ENCODE results near the gene OR52B4. TPM values are rescaled to one million over a fixed set of nuclear protein-coding genes. Genes with fewer than 3 reads are reported as not detected.
A peak's percentile ranks its signal among the peaks of the same experiment; 100 is the strongest.
"Not testable (repeated sequence)": the region's sequence is repeated elsewhere in the genome, so short reads cannot be mapped to it uniquely, and the experiment has no call there.

The OR52B4 gene
- polyA plus RNA-seq (2012; ENCODE audit: missing spikeins) = not detected

DNA sequence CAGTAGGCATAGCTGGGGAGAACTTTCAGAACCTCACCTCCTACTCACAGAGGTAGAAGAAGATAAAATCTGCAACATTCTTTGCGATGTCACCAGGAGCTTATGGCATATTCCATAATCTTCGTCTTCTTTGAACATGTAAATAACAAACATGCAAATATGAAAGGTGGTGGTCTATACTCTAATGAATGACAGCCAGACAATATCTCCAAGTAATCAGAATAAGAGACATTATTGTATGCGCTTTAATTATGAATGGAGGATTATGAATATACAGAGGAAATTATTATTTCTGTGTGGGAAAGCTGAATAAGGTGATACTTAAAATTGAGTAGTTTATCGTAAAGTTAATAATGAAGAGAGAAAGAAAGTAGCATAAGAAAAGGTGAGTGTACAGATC is at the start of gene OR52B4:
OR52B4 (minus strand) TSS at position 101 of the 400 bp plus-strand sequence; CDS start at position 10, 91 bp downstream.
- TF ChIP-seq TAF1 (IDR thresholded peaks at IDR 0.05; ENCODE audit: borderline replicate concordance, low read depth, low read length) (no peak), POLR2A (IDR thresholded peaks at IDR 0.05; ENCODE audit: low read depth, low read length) (no peak), POLR2AphosphoS5 (IDR thresholded peaks at IDR 0.05; ENCODE audit: low read depth, low read length) (no peak)
- DNase-seq (ENCODE audit: insufficient read length) (no peak), FAIRE-seq (no peak)

DNA sequence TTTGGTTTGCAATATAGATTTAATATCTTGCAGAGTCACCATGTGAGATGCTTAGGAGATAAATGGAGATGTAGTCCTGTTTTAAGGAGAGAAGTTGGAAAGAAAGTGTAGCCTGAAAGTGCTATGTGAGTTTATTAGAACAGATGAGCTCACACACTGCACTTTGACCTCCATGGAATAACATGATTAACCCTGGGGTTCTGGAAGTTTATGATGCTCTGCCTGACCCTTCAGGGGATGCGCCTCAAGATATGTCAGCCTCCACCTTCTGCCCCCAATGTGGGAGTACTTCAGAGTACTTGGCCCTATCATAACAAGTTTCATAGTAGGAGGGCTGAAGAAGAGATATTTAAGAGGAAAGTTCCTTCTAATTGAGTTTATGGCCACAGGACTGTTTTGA is 48.6 kb upstream of the OR52B4 start:
- FAIRE-seq = no peak
- TF ChIP-seq POLR2AphosphoS5 (IDR thresholded peaks at IDR 0.05; ENCODE audit: low read depth, low read length) (no peak), TAF1 (IDR thresholded peaks at IDR 0.05; ENCODE audit: borderline replicate concordance, low read depth, low read length) (no peak), POLR2A (IDR thresholded peaks at IDR 0.05; ENCODE audit: low read depth, low read length) (no peak)
- no peak for DNase-seq (ENCODE audit: insufficient read length)

DNA sequence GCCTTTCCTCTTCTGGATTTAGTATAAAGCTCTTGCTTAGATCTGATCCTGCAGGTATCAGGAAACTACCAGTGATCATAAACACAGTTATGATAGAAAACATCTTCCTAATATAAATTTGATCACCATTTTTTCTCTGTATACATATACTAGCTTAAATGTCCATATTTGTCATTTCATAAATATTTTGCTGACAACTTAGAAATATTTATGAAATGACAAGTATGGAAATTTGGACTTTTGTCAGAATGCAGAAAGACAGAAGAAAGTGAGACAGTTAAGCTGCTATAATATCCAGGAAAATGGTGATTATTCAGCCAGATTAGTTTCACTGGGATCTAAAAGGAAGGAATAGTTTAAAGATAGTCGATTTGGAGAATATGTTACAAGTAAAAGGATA is 48.1 kb upstream of the OR52B4 start:
- no peak for TF ChIP-seq POLR2AphosphoS5 (IDR thresholded peaks at IDR 0.05; ENCODE audit: low read depth, low read length)
- no peak for TF ChIP-seq TAF1 (IDR thresholded peaks at IDR 0.05; ENCODE audit: borderline replicate concordance, low read depth, low read length)
- TF ChIP-seq POLR2A (IDR thresholded peaks at IDR 0.05; ENCODE audit: low read depth, low read length) = no peak
- FAIRE-seq = no peak
- DNase-seq (ENCODE audit: insufficient read length) = no peak

DNA sequence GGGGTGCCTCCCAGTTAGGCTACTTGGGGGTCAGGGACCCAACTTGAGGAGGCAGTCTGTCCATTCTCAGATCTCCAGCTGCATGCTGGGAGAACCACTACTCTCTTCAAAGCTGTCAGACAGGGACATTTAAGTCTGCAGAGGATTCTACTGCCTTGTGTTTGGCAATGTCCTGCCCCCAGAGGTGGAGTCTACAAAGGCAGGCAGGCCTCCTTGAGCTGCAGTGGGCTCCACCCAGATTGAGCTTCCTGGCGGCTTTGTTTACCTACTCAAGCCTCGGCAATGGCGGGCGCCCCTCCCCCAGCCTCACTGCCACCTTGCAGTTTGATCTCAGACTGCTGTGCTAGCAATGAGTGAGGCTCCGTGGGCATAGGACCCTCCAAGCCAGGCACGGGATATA is 38.0 kb upstream of the OR52B4 start:
- not testable (repeated sequence) for DNase-seq (ENCODE audit: insufficient read length); FAIRE-seq

- no peak for DNase-seq (ENCODE audit: insufficient read length)
- FAIRE-seq = no peak
- TF ChIP-seq POLR2AphosphoS5 (IDR thresholded peaks at IDR 0.05; ENCODE audit: low read depth, low read length) (no peak), TAF1 (IDR thresholded peaks at IDR 0.05; ENCODE audit: borderline replicate concordance, low read depth, low read length) (no peak), POLR2A (IDR thresholded peaks at IDR 0.05; ENCODE audit: low read depth, low read length) (no peak)
Measured at GRCh38 chr11:4393858-4394223, 25.7 kb upstream of the OR52B4 start.

DNA sequence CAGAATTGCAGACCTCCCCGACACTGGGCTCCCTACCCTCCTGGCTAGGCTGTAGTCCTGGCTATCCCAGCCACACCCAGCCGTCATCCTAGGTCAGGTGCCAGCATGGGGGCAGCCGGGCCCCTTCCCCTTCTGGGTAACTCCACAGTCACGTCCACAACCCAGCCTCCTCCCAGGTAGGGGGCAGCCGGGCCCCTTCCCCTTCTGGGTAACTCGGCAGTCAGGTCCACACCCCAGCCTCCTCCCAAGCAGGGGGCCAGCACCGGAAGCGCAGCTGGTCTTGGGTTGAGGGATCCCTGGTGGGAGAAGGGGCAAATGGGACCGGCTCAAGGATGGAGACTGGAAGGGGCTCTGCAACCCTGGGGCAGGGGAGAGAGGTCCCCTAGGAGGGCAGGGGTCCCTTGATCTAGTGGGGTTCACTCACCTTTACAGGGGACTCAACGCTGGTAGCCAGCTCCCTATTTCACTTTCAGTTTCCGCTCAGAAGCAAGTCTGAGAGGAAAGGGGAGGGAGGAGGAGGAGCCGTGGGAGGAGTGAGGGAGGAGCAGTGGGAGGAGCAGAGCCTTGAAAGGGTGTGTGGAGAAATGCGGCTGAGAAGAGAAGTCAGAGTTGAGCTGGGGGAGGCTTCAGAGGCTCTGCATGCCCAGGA is 25.1 kb upstream of the OR52B4 start, which contains the start of gene TRIM21:
TRIM21 (minus strand) TSS at position 494 of the 649 bp plus-strand sequence. CDS start 3,293 bp downstream, outside the sequence.
- FAIRE-seq = peak; percentile 98
- peak; percentile 53 for DNase-seq (ENCODE audit: insufficient read length)
- TF ChIP-seq POLR2A (IDR thresholded peaks at IDR 0.05; ENCODE audit: low read depth, low read length) (peak; percentile 65), POLR2AphosphoS5 (IDR thresholded peaks at IDR 0.05; ENCODE audit: low read depth, low read length) (peak; percentile 54; the same call in 1 of the 2 replicates), TAF1 (IDR thresholded peaks at IDR 0.05; ENCODE audit: borderline replicate concordance, low read depth, low read length) (0 out of 2 replicates have a peak, but pooled peaks have one; percentile 44)

GRCh38 chr11:4388221-4388620 is 20.0 kb upstream of the OR52B4 start:
- DNase-seq (ENCODE audit: insufficient read length) = no peak
- no peak for TF ChIP-seq TAF1 (IDR thresholded peaks at IDR 0.05; ENCODE audit: borderline replicate concordance, low read depth, low read length)
- TF ChIP-seq POLR2A (IDR thresholded peaks at IDR 0.05; ENCODE audit: low read depth, low read length) = no peak
- no peak for TF ChIP-seq POLR2AphosphoS5 (IDR thresholded peaks at IDR 0.05; ENCODE audit: low read depth, low read length)
- no peak for FAIRE-seq

- FAIRE-seq = no peak
- DNase-seq (ENCODE audit: insufficient read length) = no peak
- no peak for TF ChIP-seq POLR2AphosphoS5 (IDR thresholded peaks at IDR 0.05; ENCODE audit: low read depth, low read length)
- TF ChIP-seq POLR2A (IDR thresholded peaks at IDR 0.05; ENCODE audit: low read depth, low read length) = no peak
- TF ChIP-seq TAF1 (IDR thresholded peaks at IDR 0.05; ENCODE audit: borderline replicate concordance, low read depth, low read length) = no peak
Measured at GRCh38 chr11:4385978-4386740, 18.0 kb upstream of the OR52B4 start.

DNA sequence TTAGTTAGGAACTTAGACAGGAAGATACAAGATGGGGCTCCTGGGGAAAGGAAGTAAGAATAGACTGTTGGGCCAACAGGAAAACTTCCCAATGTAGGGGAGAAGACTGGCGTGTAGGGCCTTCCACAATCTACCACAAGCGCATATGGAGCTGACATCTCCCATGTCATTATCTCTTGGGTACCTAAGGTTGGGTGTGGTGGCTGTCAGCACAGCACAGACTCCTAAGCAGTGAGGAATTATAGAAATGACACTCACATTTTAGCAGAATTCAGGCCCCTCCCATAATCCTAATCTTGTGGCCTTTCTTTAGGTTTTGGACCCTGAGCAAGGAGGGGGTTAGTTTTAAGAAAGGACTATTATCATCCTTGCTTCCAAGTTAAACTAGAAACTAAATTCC is 13.7 kb upstream of the OR52B4 start:
- TF ChIP-seq POLR2AphosphoS5 (IDR thresholded peaks at IDR 0.05; ENCODE audit: low read depth, low read length) = no peak
- TF ChIP-seq POLR2A (IDR thresholded peaks at IDR 0.05; ENCODE audit: low read depth, low read length) = no peak
- TF ChIP-seq TAF1 (IDR thresholded peaks at IDR 0.05; ENCODE audit: borderline replicate concordance, low read depth, low read length) = no peak
- DNase-seq (ENCODE audit: insufficient read length) = no peak
- no peak for FAIRE-seq

- FAIRE-seq = no peak
- TF ChIP-seq TAF1 (IDR thresholded peaks at IDR 0.05; ENCODE audit: borderline replicate concordance, low read depth, low read length) (no peak), POLR2AphosphoS5 (IDR thresholded peaks at IDR 0.05; ENCODE audit: low read depth, low read length) (no peak), POLR2A (IDR thresholded peaks at IDR 0.05; ENCODE audit: low read depth, low read length) (no peak)
- no peak for DNase-seq (ENCODE audit: insufficient read length)
Measured at GRCh38 chr11:4375431-4376140, 7.4 kb upstream of the OR52B4 start.

- no peak for FAIRE-seq
- no peak for TF ChIP-seq TAF1 (IDR thresholded peaks at IDR 0.05; ENCODE audit: borderline replicate concordance, low read depth, low read length)
- DNase-seq (ENCODE audit: insufficient read length) = no peak
Measured at GRCh38 chr11:4370166-4370565, 2.0 kb upstream of the OR52B4 start.

GRCh38 chr11:4348142-4348541 is 20.0 kb downstream of the OR52B4 start:
- FAIRE-seq; DNase-seq (ENCODE audit: insufficient read length): not testable (repeated sequence)

- DNase-seq (ENCODE audit: insufficient read length); FAIRE-seq: not testable (repeated sequence)
Measured at GRCh38 chr11:4345366-4345765, 22.8 kb downstream of the OR52B4 start.

GRCh38 chr11:4334356-4334755 is 33.8 kb downstream of the OR52B4 start:
- not testable (repeated sequence) for DNase-seq (ENCODE audit: insufficient read length); FAIRE-seq
